WTC11 (cell line): ENCODE measurements around the gene FBP1. TPM values are rescaled to one million over a fixed set of nuclear protein-coding genes. Genes with fewer than 3 reads are reported as not detected.

Source experiments
- ATAC-seq: fragments of 200-7000 bp; cut with Tn5 transposase; 2 replicates; pipeline ENCODE4 v1.10.0; 2021; ENCODE audit warnings: mild to moderate bottlenecking, moderate library complexity
- Bru-seq: library from RNA; stranded (reverse); fragments of 400-500 nt; gene quantifications from one replicate; lab custom pipeline; 2021; lab: Mats Ljungman, UMichigan
- CTCF ChIA-PET: fragments of 300-600 bp; sonication (Branson Sonifier 250); formaldehyde crosslinking; loops from one replicate; lab custom pipeline; 2021; ENCODE audit warnings: antibody characterized with exemption; lab: Charles Lee
- POLR2A ChIA-PET: fragments of 350-600 bp; sonication (Branson Sonifier 250); formaldehyde crosslinking; loops from one replicate; lab custom pipeline; 2021; ENCODE audit warnings: antibody characterized with exemption; lab: Charles Lee
- DNase-seq: peaks from one replicate; pipeline ENCODE4 v3.0.0; 2021; ENCODE audit warnings: low spot score
- H3K27ac Mint-ChIP-seq: 2 replicates; pipeline ENCODE4 v1.8.0; 2021; ENCODE audit warnings: mixed read lengths
- H3K27me3 Mint-ChIP-seq: 2 replicates; pipeline ENCODE4 v1.8.0; 2021; ENCODE audit warnings: low read depth, mild to moderate bottlenecking, moderate library complexity, mixed read lengths
- H3K36me3 Mint-ChIP-seq: 2 replicates; pipeline ENCODE4 v1.8.0; 2021; ENCODE audit warnings: mixed read lengths
- H3K4me1 Mint-ChIP-seq: 2 replicates; pipeline ENCODE4 v1.8.0; 2022; ENCODE audit warnings: mixed read lengths
- H3K4me3 Mint-ChIP-seq: 2 replicates; pipeline ENCODE4 v1.8.0; 2021; ENCODE audit warnings: mild to moderate bottlenecking, moderate library complexity, mixed read lengths
- H3K9me3 Mint-ChIP-seq: 2 replicates; pipeline ENCODE4 v1.8.0; 2021; ENCODE audit warnings: mixed read lengths
- ETV6 ChIP-seq: sonication (generic); formaldehyde crosslinking; IDR thresholded peaks from 2 replicates; pipeline ENCODE4 v1.8.1; 2022; ENCODE audit warnings: mild to moderate bottlenecking, missing genetic modification reagents
- FOXK1 ChIP-seq: sonication (generic); formaldehyde crosslinking; IDR thresholded peaks from 2 replicates; pipeline ENCODE4 v1.8.0; 2022; ENCODE audit warnings: mild to moderate bottlenecking, moderate library complexity, missing genetic modification reagents
- FOXP1 ChIP-seq: sonication (generic); formaldehyde crosslinking; IDR thresholded peaks from 2 replicates; pipeline ENCODE4 v1.8.0; 2022; ENCODE audit warnings: missing genetic modification reagents, mild to moderate bottlenecking, moderate library complexity, borderline replicate concordance
- HMGA2 ChIP-seq: fragments of 250-450 bp; sonication (Bioruptor Pico); IDR thresholded peaks from 2 replicates; pipeline ENCODE4 v1.4.0; 2021; ENCODE audit warnings: mild to moderate bottlenecking, moderate library complexity
- KAT7 ChIP-seq: sonication (generic); formaldehyde crosslinking; IDR thresholded peaks from 2 replicates; pipeline ENCODE4 v1.8.1; 2023; ENCODE audit warnings: missing genetic modification reagents, mild to moderate bottlenecking, borderline replicate concordance
- NR3C1 ChIP-seq: sonication (generic); formaldehyde crosslinking; conservative IDR thresholded peaks from 2 replicates; pipeline ENCODE4 v1.8.1; 2023; ENCODE audit warnings: low read depth, mild to moderate bottlenecking, missing genetic modification reagents
- RELA ChIP-seq: sonication (generic); formaldehyde crosslinking; IDR thresholded peaks from 2 replicates; pipeline ENCODE4 v1.8.1; 2022; ENCODE audit warnings: missing genetic modification reagents, mild to moderate bottlenecking, borderline replicate concordance
- SOX15 ChIP-seq: fragments of 250-450 bp; sonication (Bioruptor Pico); IDR thresholded peaks from 2 replicates; pipeline ENCODE4 v1.9.0; 2021; ENCODE audit warnings: mild to moderate bottlenecking
- TCF7 ChIP-seq: sonication (generic); formaldehyde crosslinking; IDR thresholded peaks from 2 replicates; pipeline ENCODE4 v1.8.0; 2022; ENCODE audit warnings: mild to moderate bottlenecking, low read depth, missing genetic modification reagents, moderate library complexity
- TP53 ChIP-seq: sonication (generic); formaldehyde crosslinking; IDR thresholded peaks from 2 replicates; pipeline ENCODE4 v1.8.1; 2023; ENCODE audit warnings: mild to moderate bottlenecking, missing genetic modification reagents
- ZBTB21 ChIP-seq: sonication (generic); formaldehyde crosslinking; IDR thresholded peaks from 2 replicates; pipeline ENCODE4 v1.8.1; 2023; ENCODE audit warnings: mild to moderate bottlenecking, missing genetic modification reagents, borderline replicate concordance
- ZNF232 ChIP-seq: sonication (generic); formaldehyde crosslinking; IDR thresholded peaks from 2 replicates; pipeline ENCODE4 v1.8.0; 2022; ENCODE audit warnings: mild to moderate bottlenecking, missing genetic modification reagents
- long read RNA-seq, 3 experiments: library from RNA in 1 of 3; library from capped mRNA in 1 of 3; library from polyadenylated mRNA in 1 of 3; unstranded in 2 of 3; stranded (forward) in 1 of 3; transcript quantifications; one replicate each; pipeline ENCODE4 v2.0.0, GENCODE V29; 2021
- total RNA-seq: library from RNA; stranded (reverse); gene quantifications from 3 replicates; pipeline ENCODE4 v1.2.3, GENCODE V29; 2021
- TF ChIP-seq, protein P1 (sequence below): sonication (generic); formaldehyde crosslinking; IDR thresholded peaks from 2 replicates; pipeline ENCODE4 v1.8.1; 2022; ENCODE audit warnings: low read depth, missing genetic modification reagents, borderline replicate concordance
- TF ChIP-seq, protein P2 (sequence below): fragments of 250-450 bp; sonication (Bioruptor Pico); IDR thresholded peaks from 2 replicates; pipeline ENCODE4 v1.9.0; 2021; ENCODE audit warnings: mild to moderate bottlenecking, borderline replicate concordance
- TF ChIP-seq, protein P3 (sequence below): sonication (generic); formaldehyde crosslinking; IDR thresholded peaks from 2 replicates; pipeline ENCODE4 v1.8.0; 2022; ENCODE audit warnings: mild to moderate bottlenecking, missing genetic modification reagents
- TF ChIP-seq, protein P4 (sequence below): sonication (generic); formaldehyde crosslinking; IDR thresholded peaks from 2 replicates; pipeline ENCODE4 v1.8.0; 2022; ENCODE audit warnings: mild to moderate bottlenecking, missing genetic modification reagents
- TF ChIP-seq, protein P5 (sequence below): fragments of 250-450 bp; sonication (Bioruptor Pico); IDR thresholded peaks from 2 replicates; pipeline ENCODE4 v1.9.0; 2021; ENCODE audit warnings: mild to moderate bottlenecking
- TF ChIP-seq, protein P6 (sequence below): sonication (generic); formaldehyde crosslinking; IDR thresholded peaks from 2 replicates; pipeline ENCODE4 v1.8.0; 2023; ENCODE audit warnings: mild to moderate bottlenecking, missing genetic modification reagents
- TF ChIP-seq, protein P7 (sequence below): fragments of 250-450 bp; sonication (Bioruptor Pico); IDR thresholded peaks from 2 replicates; pipeline ENCODE4 v1.9.0; 2021; ENCODE audit warnings: moderate library complexity, mild to moderate bottlenecking, inconsistent platforms, borderline replicate concordance

Gene FBP1
- total RNA-seq (5.7 to 6.4 TPM (median 5.8 TPM) in 3 replicates), Bru-seq, nascent RNA (percentile 29 among the genes with signal in this experiment)
- long read RNA-seq, experiment 1, partial matches to known transcripts, result 0 of 6 reads
- long read RNA-seq, experiment 1, other reads (novel, unspliced or antisense), result 3 of 6 reads
- long read RNA-seq, experiment 2, partial matches to known transcripts, result 0 of 11 reads
- long read RNA-seq, experiment 2, other reads (novel, unspliced or antisense), result 7 of 11 reads
- long read RNA-seq, experiment 3, partial matches to known transcripts, result 0 of 7 reads
- long read RNA-seq, experiment 3, other reads (novel, unspliced or antisense), result 3 of 7 reads

DNA sequence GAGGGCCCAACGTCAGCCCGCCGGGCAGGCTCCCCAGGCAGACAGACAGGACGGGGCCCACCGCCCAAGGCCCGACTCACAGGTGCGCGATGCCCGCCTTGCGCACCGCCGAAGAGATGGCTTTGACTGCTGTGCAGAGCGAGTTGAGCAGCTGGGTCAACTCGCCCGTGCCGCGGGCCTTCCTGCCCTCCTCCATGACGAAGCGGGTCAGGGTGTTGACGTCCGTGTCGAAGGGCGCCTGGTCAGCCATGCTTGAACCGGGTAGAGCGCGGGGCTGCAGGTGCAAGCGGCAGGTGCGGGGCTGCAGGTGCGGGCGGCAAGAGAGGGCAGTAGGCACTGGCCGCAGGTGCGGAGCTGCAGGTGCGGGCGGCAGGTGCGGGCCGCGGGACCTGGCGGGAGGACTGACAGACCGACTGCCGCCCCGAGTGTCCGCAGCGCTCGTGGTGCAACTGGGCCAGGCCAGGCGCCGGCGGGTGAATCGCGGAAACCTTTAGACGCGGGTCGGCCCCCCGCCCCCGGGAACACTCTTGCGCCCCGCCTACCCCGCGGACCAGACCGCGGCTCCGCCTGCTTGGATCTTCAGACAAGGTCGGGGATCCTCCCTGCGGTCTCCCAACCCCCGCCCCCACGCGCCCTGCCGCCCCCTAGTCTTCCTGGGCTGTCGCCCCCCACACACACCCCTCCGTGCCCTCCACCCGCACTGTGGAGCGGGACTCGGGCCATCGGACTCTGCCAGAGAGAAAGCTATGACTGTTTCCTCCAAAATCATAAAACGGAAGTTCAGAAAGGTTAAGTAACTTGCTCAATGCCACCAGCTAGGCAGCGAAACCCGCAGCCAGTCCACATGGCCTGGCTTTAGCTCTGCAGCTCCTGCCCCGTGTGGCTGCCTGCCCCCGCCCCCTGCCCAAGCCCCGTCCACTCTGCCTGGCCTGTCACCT lies at the start of gene FBP1:
Gene FBP1, minus strand, starts transcription at position 458 of the 938 bp plus-strand sequence. Its CDS starts 208 bp downstream, at position 250.
- Mint-ChIP-seq H3K36me3 (peaks cover under 1% of the 10 kb centered on the region; the same call in 1 of the 2 replicates), H3K4me3 (peak within 1 kb of the TSS; percentile 70), H3K9me3 (no peaks in the 10 kb centered on the region), H3K27ac (no peak within 1 kb of the TSS), H3K27me3 (peaks cover 84% of the 10 kb centered on the region), H3K4me1 (peaks cover 20% of the 10 kb centered on the region)
- DNase-seq (peak; percentile 59), ATAC-seq (peak; percentile 53)
- ChIA-PET CTCF (interaction anchor here (0.8 to 2.7 kb wide), 7 partner anchors 12 to 492 kb away, joined by 3 to 11 read pairs (median 4); no protein-coding TSS in a partner anchor), POLR2A (no interaction called here)
- TF ChIP-seq, protein P1, sequence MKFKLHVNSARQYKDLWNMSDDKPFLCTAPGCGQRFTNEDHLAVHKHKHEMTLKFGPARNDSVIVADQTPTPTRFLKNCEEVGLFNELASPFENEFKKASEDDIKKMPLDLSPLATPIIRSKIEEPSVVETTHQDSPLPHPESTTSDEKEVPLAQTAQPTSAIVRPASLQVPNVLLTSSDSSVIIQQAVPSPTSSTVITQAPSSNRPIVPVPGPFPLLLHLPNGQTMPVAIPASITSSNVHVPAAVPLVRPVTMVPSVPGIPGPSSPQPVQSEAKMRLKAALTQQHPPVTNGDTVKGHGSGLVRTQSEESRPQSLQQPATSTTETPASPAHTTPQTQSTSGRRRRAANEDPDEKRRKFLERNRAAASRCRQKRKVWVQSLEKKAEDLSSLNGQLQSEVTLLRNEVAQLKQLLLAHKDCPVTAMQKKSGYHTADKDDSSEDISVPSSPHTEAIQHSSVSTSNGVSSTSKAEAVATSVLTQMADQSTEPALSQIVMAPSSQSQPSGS (CRISPR knock-in tag), result no peak
- TF ChIP-seq, protein P2, sequence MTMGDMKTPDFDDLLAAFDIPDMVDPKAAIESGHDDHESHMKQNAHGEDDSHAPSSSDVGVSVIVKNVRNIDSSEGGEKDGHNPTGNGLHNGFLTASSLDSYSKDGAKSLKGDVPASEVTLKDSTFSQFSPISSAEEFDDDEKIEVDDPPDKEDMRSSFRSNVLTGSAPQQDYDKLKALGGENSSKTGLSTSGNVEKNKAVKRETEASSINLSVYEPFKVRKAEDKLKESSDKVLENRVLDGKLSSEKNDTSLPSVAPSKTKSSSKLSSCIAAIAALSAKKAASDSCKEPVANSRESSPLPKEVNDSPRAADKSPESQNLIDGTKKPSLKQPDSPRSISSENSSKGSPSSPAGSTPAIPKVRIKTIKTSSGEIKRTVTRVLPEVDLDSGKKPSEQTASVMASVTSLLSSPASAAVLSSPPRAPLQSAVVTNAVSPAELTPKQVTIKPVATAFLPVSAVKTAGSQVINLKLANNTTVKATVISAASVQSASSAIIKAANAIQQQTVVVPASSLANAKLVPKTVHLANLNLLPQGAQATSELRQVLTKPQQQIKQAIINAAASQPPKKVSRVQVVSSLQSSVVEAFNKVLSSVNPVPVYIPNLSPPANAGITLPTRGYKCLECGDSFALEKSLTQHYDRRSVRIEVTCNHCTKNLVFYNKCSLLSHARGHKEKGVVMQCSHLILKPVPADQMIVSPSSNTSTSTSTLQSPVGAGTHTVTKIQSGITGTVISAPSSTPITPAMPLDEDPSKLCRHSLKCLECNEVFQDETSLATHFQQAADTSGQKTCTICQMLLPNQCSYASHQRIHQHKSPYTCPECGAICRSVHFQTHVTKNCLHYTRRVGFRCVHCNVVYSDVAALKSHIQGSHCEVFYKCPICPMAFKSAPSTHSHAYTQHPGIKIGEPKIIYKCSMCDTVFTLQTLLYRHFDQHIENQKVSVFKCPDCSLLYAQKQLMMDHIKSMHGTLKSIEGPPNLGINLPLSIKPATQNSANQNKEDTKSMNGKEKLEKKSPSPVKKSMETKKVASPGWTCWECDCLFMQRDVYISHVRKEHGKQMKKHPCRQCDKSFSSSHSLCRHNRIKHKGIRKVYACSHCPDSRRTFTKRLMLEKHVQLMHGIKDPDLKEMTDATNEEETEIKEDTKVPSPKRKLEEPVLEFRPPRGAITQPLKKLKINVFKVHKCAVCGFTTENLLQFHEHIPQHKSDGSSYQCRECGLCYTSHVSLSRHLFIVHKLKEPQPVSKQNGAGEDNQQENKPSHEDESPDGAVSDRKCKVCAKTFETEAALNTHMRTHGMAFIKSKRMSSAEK (CRISPR knock-in tag), result no peak
- TF ChIP-seq KAT7 (CRISPR knock-in tag), result no peak
- TF ChIP-seq ETV6 (CRISPR knock-in tag), result peak; percentile 23; the same call in 1 of the 2 replicates
- no peak for TF ChIP-seq NR3C1
- no peak for TF ChIP-seq ZNF232 (CRISPR knock-in tag)
- no peak for TF ChIP-seq TP53
- TF ChIP-seq, protein P3, sequence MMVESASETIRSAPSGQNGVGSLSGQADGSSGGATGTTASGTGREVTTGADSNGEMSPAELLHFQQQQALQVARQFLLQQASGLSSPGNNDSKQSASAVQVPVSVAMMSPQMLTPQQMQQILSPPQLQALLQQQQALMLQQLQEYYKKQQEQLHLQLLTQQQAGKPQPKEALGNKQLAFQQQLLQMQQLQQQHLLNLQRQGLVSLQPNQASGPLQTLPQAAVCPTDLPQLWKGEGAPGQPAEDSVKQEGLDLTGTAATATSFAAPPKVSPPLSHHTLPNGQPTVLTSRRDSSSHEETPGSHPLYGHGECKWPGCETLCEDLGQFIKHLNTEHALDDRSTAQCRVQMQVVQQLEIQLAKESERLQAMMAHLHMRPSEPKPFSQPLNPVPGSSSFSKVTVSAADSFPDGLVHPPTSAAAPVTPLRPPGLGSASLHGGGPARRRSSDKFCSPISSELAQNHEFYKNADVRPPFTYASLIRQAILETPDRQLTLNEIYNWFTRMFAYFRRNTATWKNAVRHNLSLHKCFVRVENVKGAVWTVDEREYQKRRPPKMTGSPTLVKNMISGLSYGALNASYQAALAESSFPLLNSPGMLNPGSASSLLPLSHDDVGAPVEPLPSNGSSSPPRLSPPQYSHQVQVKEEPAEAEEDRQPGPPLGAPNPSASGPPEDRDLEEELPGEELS (CRISPR knock-in tag), result no peak
- TF ChIP-seq, protein P4, sequence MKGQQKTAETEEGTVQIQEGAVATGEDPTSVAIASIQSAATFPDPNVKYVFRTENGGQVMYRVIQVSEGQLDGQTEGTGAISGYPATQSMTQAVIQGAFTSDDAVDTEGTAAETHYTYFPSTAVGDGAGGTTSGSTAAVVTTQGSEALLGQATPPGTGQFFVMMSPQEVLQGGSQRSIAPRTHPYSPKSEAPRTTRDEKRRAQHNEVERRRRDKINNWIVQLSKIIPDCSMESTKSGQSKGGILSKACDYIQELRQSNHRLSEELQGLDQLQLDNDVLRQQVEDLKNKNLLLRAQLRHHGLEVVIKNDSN (CRISPR knock-in tag), result no peak
- 0 out of 2 replicates have a peak, but pooled peaks have one; percentile 22 for TF ChIP-seq FOXK1 (CRISPR knock-in tag)
- no peak for TF ChIP-seq SOX15 (CRISPR knock-in tag)
- TF ChIP-seq HMGA2 (CRISPR knock-in tag), result no peak
- peak; percentile 77; the same call in 1 of the 2 replicates for TF ChIP-seq RELA
- no peak; the same call in 1 of the 2 replicates for TF ChIP-seq ZBTB21 (CRISPR knock-in tag)
- TF ChIP-seq, protein P5, sequence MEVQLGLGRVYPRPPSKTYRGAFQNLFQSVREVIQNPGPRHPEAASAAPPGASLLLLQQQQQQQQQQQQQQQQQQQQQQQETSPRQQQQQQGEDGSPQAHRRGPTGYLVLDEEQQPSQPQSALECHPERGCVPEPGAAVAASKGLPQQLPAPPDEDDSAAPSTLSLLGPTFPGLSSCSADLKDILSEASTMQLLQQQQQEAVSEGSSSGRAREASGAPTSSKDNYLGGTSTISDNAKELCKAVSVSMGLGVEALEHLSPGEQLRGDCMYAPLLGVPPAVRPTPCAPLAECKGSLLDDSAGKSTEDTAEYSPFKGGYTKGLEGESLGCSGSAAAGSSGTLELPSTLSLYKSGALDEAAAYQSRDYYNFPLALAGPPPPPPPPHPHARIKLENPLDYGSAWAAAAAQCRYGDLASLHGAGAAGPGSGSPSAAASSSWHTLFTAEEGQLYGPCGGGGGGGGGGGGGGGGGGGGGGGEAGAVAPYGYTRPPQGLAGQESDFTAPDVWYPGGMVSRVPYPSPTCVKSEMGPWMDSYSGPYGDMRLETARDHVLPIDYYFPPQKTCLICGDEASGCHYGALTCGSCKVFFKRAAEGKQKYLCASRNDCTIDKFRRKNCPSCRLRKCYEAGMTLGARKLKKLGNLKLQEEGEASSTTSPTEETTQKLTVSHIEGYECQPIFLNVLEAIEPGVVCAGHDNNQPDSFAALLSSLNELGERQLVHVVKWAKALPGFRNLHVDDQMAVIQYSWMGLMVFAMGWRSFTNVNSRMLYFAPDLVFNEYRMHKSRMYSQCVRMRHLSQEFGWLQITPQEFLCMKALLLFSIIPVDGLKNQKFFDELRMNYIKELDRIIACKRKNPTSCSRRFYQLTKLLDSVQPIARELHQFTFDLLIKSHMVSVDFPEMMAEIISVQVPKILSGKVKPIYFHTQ (CRISPR knock-in tag), result no peak
- TF ChIP-seq, protein P6, sequence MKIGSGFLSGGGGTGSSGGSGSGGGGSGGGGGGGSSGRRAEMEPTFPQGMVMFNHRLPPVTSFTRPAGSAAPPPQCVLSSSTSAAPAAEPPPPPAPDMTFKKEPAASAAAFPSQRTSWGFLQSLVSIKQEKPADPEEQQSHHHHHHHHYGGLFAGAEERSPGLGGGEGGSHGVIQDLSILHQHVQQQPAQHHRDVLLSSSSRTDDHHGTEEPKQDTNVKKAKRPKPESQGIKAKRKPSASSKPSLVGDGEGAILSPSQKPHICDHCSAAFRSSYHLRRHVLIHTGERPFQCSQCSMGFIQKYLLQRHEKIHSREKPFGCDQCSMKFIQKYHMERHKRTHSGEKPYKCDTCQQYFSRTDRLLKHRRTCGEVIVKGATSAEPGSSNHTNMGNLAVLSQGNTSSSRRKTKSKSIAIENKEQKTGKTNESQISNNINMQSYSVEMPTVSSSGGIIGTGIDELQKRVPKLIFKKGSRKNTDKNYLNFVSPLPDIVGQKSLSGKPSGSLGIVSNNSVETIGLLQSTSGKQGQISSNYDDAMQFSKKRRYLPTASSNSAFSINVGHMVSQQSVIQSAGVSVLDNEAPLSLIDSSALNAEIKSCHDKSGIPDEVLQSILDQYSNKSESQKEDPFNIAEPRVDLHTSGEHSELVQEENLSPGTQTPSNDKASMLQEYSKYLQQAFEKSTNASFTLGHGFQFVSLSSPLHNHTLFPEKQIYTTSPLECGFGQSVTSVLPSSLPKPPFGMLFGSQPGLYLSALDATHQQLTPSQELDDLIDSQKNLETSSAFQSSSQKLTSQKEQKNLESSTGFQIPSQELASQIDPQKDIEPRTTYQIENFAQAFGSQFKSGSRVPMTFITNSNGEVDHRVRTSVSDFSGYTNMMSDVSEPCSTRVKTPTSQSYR (CRISPR knock-in tag), result peak; percentile 46; the same call in 1 of the 2 replicates
- TF ChIP-seq FOXP1 (CRISPR knock-in tag), result peak; percentile 20; the same call in 1 of the 2 replicates
- TF ChIP-seq, protein P7, sequence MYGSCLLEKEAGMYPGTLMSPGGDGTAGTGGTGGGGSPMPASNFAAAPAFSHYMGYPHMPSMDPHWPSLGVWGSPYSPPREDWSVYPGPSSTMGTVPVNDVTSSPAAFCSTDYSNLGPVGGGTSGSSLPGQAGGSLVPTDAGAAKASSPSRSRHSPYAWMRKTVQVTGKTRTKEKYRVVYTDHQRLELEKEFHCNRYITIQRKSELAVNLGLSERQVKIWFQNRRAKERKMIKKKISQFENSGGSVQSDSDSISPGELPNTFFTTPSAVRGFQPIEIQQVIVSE (CRISPR knock-in tag), result no peak
- TF ChIP-seq TCF7 (CRISPR knock-in tag), result no peak
